NCI-H460 (cell line): ENCODE data around the gene DEDD2. TPM values are rescaled to one million over a fixed set of nuclear protein-coding genes. Genes with fewer than 3 reads are reported as not detected.

Experiments used
- DNase-seq: peaks from one replicate; pipeline ENCODE4 v3.0.0-alpha.2; 2016; ENCODE audit warnings: low read depth; ENCODE audit errors: extremely low read depth
- total RNA-seq: library from RNA; depleted of rRNA; stranded (reverse); fragments of >200 nt; shearing (Covaris generic); gene quantifications from 2 replicates; pipeline ENCODE4 v1.2.3, GENCODE V29; 2014

DEDD2 gene
- total RNA-seq, 1 experiment from 2014 or later, result 12.9 TPM

- no peak for DNase-seq
Observed at GRCh38 chr19:42175952-42176648, 41.4 kb downstream of the DEDD2 start.

- no peak for DNase-seq
Observed at GRCh38 chr19:42174958-42175734, 42.3 kb downstream of the DEDD2 start.

GRCh38 chr19:42174188-42174587 lies 43.3 kb downstream of the DEDD2 start:
- no peak for DNase-seq

GRCh38 chr19:42173695-42174094 lies 43.8 kb downstream of the DEDD2 start:
- no peak for DNase-seq

GRCh38 chr19:42172261-42172660 lies 45.2 kb downstream of the DEDD2 start:
- no peak for DNase-seq

GRCh38 chr19:42170715-42171114 lies 46.8 kb downstream of the DEDD2 start:
- DNase-seq, result no peak

GRCh38 chr19:42169486-42170413 lies 47.7 kb downstream of the DEDD2 start:
- DNase-seq, result no peak

- DNase-seq, result no peak
Observed at GRCh38 chr19:42168206-42168605, 49.3 kb downstream of the DEDD2 start.

GRCh38 chr19:42166316-42166715 lies 51.2 kb downstream of the DEDD2 start:
- no peak for DNase-seq

- DNase-seq, result no peak
Observed at GRCh38 chr19:42165146-42165545, 52.3 kb downstream of the DEDD2 start.

GRCh38 chr19:42161616-42162263 lies 55.7 kb downstream of the DEDD2 start:
- no peak for DNase-seq

GRCh38 chr19:42159942-42160341 lies 57.5 kb downstream of the DEDD2 start:
- DNase-seq, result no peak

GRCh38 chr19:42158926-42159325 lies 58.6 kb downstream of the DEDD2 start:
- no peak for DNase-seq

GRCh38 chr19:42156571-42156970 lies 60.9 kb downstream of the DEDD2 start:
- no peak for DNase-seq

- DNase-seq, result no peak
Observed at GRCh38 chr19:42155796-42156195, 61.7 kb downstream of the DEDD2 start.

- no peak for DNase-seq
Observed at GRCh38 chr19:42154471-42155323, 62.8 kb downstream of the DEDD2 start.

- DNase-seq, result no peak
Observed at GRCh38 chr19:42153672-42154433, 63.6 kb downstream of the DEDD2 start.

- DNase-seq, result no peak
Observed at GRCh38 chr19:42152910-42153671, 64.4 kb downstream of the DEDD2 start.
